GM12878 (cell line): ENCODE data around the gene ARMH1. TPM values are rescaled to one million over a fixed set of nuclear protein-coding genes. Genes with fewer than 3 reads are reported as not detected.

Source experiments
- BHLHE40 ChIP-seq, 2 experiments: fragments of 450-650 bp in 1 of 2; IDR thresholded peaks; 2 replicates each; pipeline ENCODE4 v1.6.1; 2011 to 2017; ENCODE audit warnings: low read depth in 2 of 2, borderline replicate concordance in 1 of 2, improper control_type of control experiment in 1 of 2, low read length in 1 of 2, mild to moderate bottlenecking in 1 of 2
- CREB1 ChIP-seq: IDR thresholded peaks from 2 replicates; pipeline ENCODE4 v1.6.1; 2012; ENCODE audit warnings: low read depth, mild to moderate bottlenecking, inconsistent platforms
- ELK1 ChIP-seq: IDR thresholded peaks from 2 replicates; pipeline ENCODE4 v1.6.1; 2012; ENCODE audit warnings: low read depth, low read length, improper control_type of control experiment
- EP300 ChIP-seq, 2 experiments: fragments of 150-350 bp in 1 of 2; IDR thresholded peaks; 2 replicates each; pipeline ENCODE4 v1.6.1; 2011 to 2012; ENCODE audit warnings: low read depth in 2 of 2, low read length in 2 of 2, borderline replicate concordance in 1 of 2, improper control_type of control experiment in 1 of 2, inconsistent platforms in 1 of 2; ENCODE audit not compliant: control insufficient read depth in 1 of 2
- FOS ChIP-seq: IDR thresholded peaks from 3 replicates; pipeline ENCODE4 v1.6.1; 2011; ENCODE audit warnings: borderline replicate concordance; ENCODE audit not compliant: insufficient read length; ENCODE audit errors: extremely low read depth
- MTA3 ChIP-seq: IDR thresholded peaks from 2 replicates; pipeline ENCODE4 v1.6.1; 2012; ENCODE audit warnings: low read length, inconsistent platforms, borderline replicate concordance
- SMARCA5 ChIP-seq: fragments of 450-650 bp; IDR thresholded peaks from 2 replicates; pipeline ENCODE4 v1.6.1; 2017; ENCODE audit warnings: mild to moderate bottlenecking
- SUZ12 ChIP-seq: fragments of 200-600 bp; sonication (generic); IDR thresholded peaks from one replicate; pipeline ENCODE4 v1.6.1; 2018; ENCODE audit warnings: antibody characterized with exemption, mild to moderate bottlenecking; ENCODE audit not compliant: unreplicated experiment
- polyA plus RNA-seq, 11 experiments: library from polyadenylated mRNA; depleted of rRNA in 4 of 11; unstranded in 6 of 11; stranded (reverse) in 5 of 11; fragments of >200 nt; fragmentation: Nextera tagmentation in 4 of 11; fragmentation: Illumina TruSeq in 1 of 11; extraction: Ambion mirVana in 4 of 11; extraction: Trizol in 1 of 11; gene quantifications; 1 replicate in 1 of 11; 2 replicates in 10 of 11; pipeline versions ENCODE4 v1.2.1 to v1.2.3, GENCODE V29; 2011 to 2016; ENCODE audit warnings: inconsistent platforms in 2 of 11, missing spikeins in 2 of 11, low read depth in 1 of 11
- total RNA-seq, 4 experiments: library from RNA; depleted of rRNA in 3 of 4; stranded (reverse); fragments of >200 nt in 3 of 4; fragmentation: Illumina TruSeq in 1 of 4; extraction: Trizol in 1 of 4; gene quantifications; 2 replicates each; pipeline versions ENCODE4 v1.2.1 to v1.2.3, GENCODE V29; 2013 to 2021
- TF ChIP-seq, protein P1 (sequence below): fragments of 450-650 bp; IDR thresholded peaks from 2 replicates; pipeline ENCODE4 v1.6.1; 2018; ENCODE audit warnings: mild to moderate bottlenecking, low read depth, moderate library complexity; ENCODE audit not compliant: partially characterized antibody
- TF ChIP-seq, protein P2 (sequence below): fragments of 450-650 bp; IDR thresholded peaks from 2 replicates; pipeline ENCODE4 v1.6.1; 2017; ENCODE audit warnings: antibody characterized with exemption, mild to moderate bottlenecking, moderate library complexity

Gene ARMH1
- total and polyA plus RNA-seq, 10 of the 15 experiments (the other 5 are each of a cell fraction or from before 2014, with no cell fraction given): 0.93 to 43.9 (median 8.2) TPM

GRCh38 chr1:44707112-44707881, 32.8 kb downstream of the ARMH1 start (continued):
- TF ChIP-seq SMARCA5: no peak
- no peak for TF ChIP-seq MTA3
- no peak for TF ChIP-seq ELK1
- no peak for TF ChIP-seq BHLHE40 (IDR thresholded peaks at IDR 0.05; ENCODE audit: borderline replicate concordance in 1 of 2, low read depth in 2 of 2, low read length in 1 of 2)
- TF ChIP-seq, protein P1, sequence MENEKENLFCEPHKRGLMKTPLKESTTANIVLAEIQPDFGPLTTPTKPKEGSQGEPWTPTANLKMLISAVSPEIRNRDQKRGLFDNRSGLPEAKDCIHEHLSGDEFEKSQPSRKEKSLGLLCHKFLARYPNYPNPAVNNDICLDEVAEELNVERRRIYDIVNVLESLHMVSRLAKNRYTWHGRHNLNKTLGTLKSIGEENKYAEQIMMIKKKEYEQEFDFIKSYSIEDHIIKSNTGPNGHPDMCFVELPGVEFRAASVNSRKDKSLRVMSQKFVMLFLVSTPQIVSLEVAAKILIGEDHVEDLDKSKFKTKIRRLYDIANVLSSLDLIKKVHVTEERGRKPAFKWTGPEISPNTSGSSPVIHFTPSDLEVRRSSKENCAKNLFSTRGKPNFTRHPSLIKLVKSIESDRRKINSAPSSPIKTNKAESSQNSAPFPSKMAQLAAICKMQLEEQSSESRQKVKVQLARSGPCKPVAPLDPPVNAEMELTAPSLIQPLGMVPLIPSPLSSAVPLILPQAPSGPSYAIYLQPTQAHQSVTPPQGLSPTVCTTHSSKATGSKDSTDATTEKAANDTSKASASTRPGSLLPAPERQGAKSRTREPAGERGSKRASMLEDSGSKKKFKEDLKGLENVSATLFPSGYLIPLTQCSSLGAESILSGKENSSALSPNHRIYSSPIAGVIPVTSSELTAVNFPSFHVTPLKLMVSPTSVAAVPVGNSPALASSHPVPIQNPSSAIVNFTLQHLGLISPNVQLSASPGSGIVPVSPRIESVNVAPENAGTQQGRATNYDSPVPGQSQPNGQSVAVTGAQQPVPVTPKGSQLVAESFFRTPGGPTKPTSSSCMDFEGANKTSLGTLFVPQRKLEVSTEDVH: no peak
- TF ChIP-seq SUZ12: no peak
- TF ChIP-seq FOS: no peak
- no peak for TF ChIP-seq EP300 (IDR thresholded peaks at IDR 0.05; ENCODE audit: borderline replicate concordance in 1 of 2, control insufficient read depth in 1 of 2, low read depth in 2 of 2, low read length in 2 of 2)
- TF ChIP-seq CREB1: no peak
- TF ChIP-seq, protein P2, sequence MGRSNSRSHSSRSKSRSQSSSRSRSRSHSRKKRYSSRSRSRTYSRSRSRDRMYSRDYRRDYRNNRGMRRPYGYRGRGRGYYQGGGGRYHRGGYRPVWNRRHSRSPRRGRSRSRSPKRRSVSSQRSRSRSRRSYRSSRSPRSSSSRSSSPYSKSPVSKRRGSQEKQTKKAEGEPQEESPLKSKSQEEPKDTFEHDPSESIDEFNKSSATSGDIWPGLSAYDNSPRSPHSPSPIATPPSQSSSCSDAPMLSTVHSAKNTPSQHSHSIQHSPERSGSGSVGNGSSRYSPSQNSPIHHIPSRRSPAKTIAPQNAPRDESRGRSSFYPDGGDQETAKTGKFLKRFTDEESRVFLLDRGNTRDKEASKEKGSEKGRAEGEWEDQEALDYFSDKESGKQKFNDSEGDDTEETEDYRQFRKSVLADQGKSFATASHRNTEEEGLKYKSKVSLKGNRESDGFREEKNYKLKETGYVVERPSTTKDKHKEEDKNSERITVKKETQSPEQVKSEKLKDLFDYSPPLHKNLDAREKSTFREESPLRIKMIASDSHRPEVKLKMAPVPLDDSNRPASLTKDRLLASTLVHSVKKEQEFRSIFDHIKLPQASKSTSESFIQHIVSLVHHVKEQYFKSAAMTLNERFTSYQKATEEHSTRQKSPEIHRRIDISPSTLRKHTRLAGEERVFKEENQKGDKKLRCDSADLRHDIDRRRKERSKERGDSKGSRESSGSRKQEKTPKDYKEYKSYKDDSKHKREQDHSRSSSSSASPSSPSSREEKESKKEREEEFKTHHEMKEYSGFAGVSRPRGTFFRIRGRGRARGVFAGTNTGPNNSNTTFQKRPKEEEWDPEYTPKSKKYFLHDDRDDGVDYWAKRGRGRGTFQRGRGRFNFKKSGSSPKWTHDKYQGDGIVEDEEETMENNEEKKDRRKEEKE: no peak
- TF ChIP-seq, all 136 proteins: peak for 0
